Measurements from ENCODE around the gene GLI3. TPM values are rescaled to one million over a fixed set of nuclear protein-coding genes. Genes with fewer than 3 reads are reported as not detected.

Gene GLI3
- total and polyA plus RNA-seq, 2 of the 4 experiments (the other 2 are of a cell fraction), result 1.3 to 3.9 TPM

DNA sequence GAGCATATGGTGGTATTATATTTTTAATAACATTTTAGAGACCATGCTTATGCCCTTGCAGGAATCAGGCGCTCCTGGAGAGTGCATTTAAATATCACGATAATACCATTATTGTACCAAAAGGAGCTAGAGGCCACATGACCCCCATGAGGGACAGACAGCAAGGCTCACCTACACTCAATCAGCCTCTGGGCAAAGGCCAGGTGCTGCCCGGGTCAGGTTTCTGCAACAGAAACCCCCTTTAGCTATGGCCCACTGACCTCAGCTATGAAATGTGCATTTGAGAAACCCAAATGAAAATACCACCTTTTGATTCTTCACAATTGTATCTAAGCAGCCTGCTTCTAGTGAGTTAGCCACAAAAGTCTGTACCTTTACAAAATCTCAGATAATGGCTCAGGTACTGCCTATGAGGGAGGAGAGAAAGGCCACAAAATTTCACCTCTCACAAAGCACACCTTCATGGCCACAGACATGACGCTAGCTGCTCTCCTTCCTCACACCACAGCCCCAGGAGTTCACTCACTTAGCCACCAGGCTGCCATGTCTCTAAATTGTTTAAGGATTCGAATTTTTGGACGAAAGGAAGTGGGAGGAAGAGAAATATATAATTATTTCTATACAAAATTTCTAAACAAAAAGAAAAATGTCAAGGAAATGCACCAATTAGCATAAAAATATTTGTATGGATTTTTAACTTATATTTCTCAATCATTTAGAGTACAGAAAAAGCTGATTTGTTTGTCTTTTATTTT lies 79.9 kb downstream of the GLI3 start:
- no peak overlapping the region for H3K4ac ChIP-seq (ENCODE audit: low read depth, low read length)
- H3K4me1 ChIP-seq (ENCODE audit: control insufficient read depth, insufficient read depth, low read length), result peaks cover 9% of the 10 kb centered on the region; the same call in 1 of the 2 replicates
- H3K27me3 ChIP-seq (ENCODE audit: control insufficient read depth, insufficient read depth, low read length), result no peaks in the 10 kb centered on the region
- no peak overlapping the region for H3K23ac ChIP-seq (ENCODE audit: low read depth, low read length)
- H2AK9ac ChIP-seq (replicated peaks; ENCODE audit: low read depth, low read length, poor library complexity), result no peak overlapping the region
- no peak overlapping the region for H3K9ac ChIP-seq (ENCODE audit: low read depth, low read length)
- no peak for DNase-seq
- no peak overlapping the region for H3K56ac ChIP-seq (ENCODE audit: extremely low read depth, insufficient read depth, low read length)
- H3K36me3 ChIP-seq (ENCODE audit: control insufficient read depth, insufficient read depth, low read length), result no peaks in the 10 kb centered on the region
- H2BK120ac ChIP-seq (ENCODE audit: low read depth, low read length), result no peak overlapping the region
- H3K9me1 ChIP-seq (ENCODE audit: insufficient read depth, low read length), result peaks cover 3% of the 10 kb centered on the region; the same call in 1 of the 2 replicates
- H3K18ac ChIP-seq (ENCODE audit: low read depth, low read length), result no peak overlapping the region
- 100% methylated on average over 1 of the region's 6 CpGs; no CpG with 5 or more reads in 1 of the 2 experiments for WGBS, 2 experiments (ENCODE audit: extremely low coverage in 2 of 2, insufficient read length in 1 of 2)
- no peak overlapping the region for H2AFZ ChIP-seq (replicated peaks; ENCODE audit: low read length, poor library complexity)
- CTCF ChIA-PET, result no interaction called here
- H2BK15ac ChIP-seq (ENCODE audit: low read depth, low read length), result no peak overlapping the region
- dilution Hi-C loops (cut with HindIII; ENCODE audit: low sequenced_read_pairs, unreplicated experiment), result no loop called here
- H2BK5ac ChIP-seq (ENCODE audit: low read depth, low read length, poor library complexity, severe bottlenecking), result no peak overlapping the region
- H3K14ac ChIP-seq (replicated peaks; ENCODE audit: low read depth, low read length), result no peak overlapping the region
- H3K4me2 ChIP-seq (ENCODE audit: low read depth, low read length), result no peak overlapping the region
- H4K8ac ChIP-seq (ENCODE audit: low read depth in 2 of 2, low read length in 2 of 2), result no peak overlapping the region
- H3K27ac ChIP-seq (ENCODE audit: insufficient read depth, low read length), result no peak overlapping the region
- H4K20me1 ChIP-seq (ENCODE audit: insufficient read depth, low read length), result 0 out of 2 replicates have a peak, but pooled peaks cover 4% of the 10 kb centered on the region
- TF ChIP-seq CEBPB (IDR thresholded peaks at IDR 0.05; ENCODE audit: low read depth, low read length), result no peak
- TF ChIP-seq NFE2L2 (IDR thresholded peaks at IDR 0.05; ENCODE audit: low read depth, low read length), result no peak
- TF ChIP-seq FOS (IDR thresholded peaks at IDR 0.05; ENCODE audit: low read depth, low read length), result no peak
- TF ChIP-seq, protein P1, sequence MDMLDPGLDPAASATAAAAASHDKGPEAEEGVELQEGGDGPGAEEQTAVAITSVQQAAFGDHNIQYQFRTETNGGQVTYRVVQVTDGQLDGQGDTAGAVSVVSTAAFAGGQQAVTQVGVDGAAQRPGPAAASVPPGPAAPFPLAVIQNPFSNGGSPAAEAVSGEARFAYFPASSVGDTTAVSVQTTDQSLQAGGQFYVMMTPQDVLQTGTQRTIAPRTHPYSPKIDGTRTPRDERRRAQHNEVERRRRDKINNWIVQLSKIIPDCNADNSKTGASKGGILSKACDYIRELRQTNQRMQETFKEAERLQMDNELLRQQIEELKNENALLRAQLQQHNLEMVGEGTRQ (IDR thresholded peaks at IDR 0.05; ENCODE audit: low read depth, low read length), result no peak
- no peak for TF ChIP-seq RAD21 (IDR thresholded peaks at IDR 0.05; ENCODE audit: low read length)
- H2AK5ac ChIP-seq (ENCODE audit: low read depth, low read length), result no peak overlapping the region
- H4K91ac ChIP-seq (ENCODE audit: insufficient read depth, low read depth, low read length), result no peak overlapping the region
- no peak overlapping the region for H4K5ac ChIP-seq (ENCODE audit: low read depth, low read length)
- H3K79me1 ChIP-seq (ENCODE audit: low read depth in 1 of 2, low read length in 2 of 2), result peaks cover 12 to 13% of the 10 kb centered on the region in 2 experiments; a peak in 2 of 4 replicates
- no peak overlapping the region for H2BK20ac ChIP-seq (ENCODE audit: low read depth, low read length)
- no peaks in the 10 kb centered on the region for H3K9me3 ChIP-seq (ENCODE audit: control insufficient read depth, insufficient read depth, low read length)
- POLR2A ChIA-PET (ENCODE audit: unreplicated experiment), result no interaction called here
- BruUV-seq (replicated peaks), result no TSS peak
- intact Hi-C loops (cut with micrococcal nuclease), result loop anchor here (1.0 kb wide), 1 partner anchor 9 kb away; no protein-coding TSS in a partner anchor
- H3K4me3 ChIP-seq (ENCODE audit: insufficient read depth, low read depth, low read length), result no peak overlapping the region
- no peak for ATAC-seq (ENCODE audit: low read depth)
- in situ Hi-C loops (cut with MboI; ENCODE audit: low sequenced_read_pairs), result no loop called here

Measured in IMR-90 (cell line).